HG02763 (cell line): ENCODE results near the gene PLCB3.

Experiments
- ATAC-seq: cut with Tn5 transposase; IDR thresholded peaks from one replicate; pipeline ENCODE4 v1.9.1; 2021; ENCODE audit warnings: mild to moderate bottlenecking, moderate library complexity; ENCODE audit not compliant: unreplicated experiment

PLCB3 gene

GRCh38 chr11:64285885-64286800 lies 34.8 kb downstream of the PLCB3 start:
- ATAC-seq, result no peak

- no peak for ATAC-seq
These were observed 35.5 kb downstream of the PLCB3 start for GRCh38 chr11:64286801-64287159.

GRCh38 chr11:64287676-64288352 lies 36.5 kb downstream of the PLCB3 start:
- ATAC-seq, result no peak

GRCh38 chr11:64288353-64288750 lies 37.0 kb downstream of the PLCB3 start:
- no peak for ATAC-seq

GRCh38 chr11:64289002-64289564 lies 37.8 kb downstream of the PLCB3 start:
- no peak for ATAC-seq

- no peak for ATAC-seq
These were observed 39.3 kb downstream of the PLCB3 start for GRCh38 chr11:64290352-64291261.

GRCh38 chr11:64291262-64291751 lies 40.0 kb downstream of the PLCB3 start, which contains the start of gene KCNK4:
TSS of gene KCNK4 (plus strand) at chr11:64291302. CDS start at chr11:64293019, 1,717 bp downstream.
- ATAC-seq, result no peak

- no peak for ATAC-seq
These were observed 40.6 kb downstream of the PLCB3 start for GRCh38 chr11:64291752-64292459.

- no peak for ATAC-seq
These were observed 41.3 kb downstream of the PLCB3 start for GRCh38 chr11:64292460-64293254.

- no peak for ATAC-seq
These were observed 43.4 kb downstream of the PLCB3 start for GRCh38 chr11:64294774-64295173.

GRCh38 chr11:64295760-64296159 lies 44.4 kb downstream of the PLCB3 start:
- ATAC-seq, result no peak

GRCh38 chr11:64296236-64296635 lies 44.9 kb downstream of the PLCB3 start:
- no peak for ATAC-seq

- ATAC-seq, result no peak
These were observed 45.7 kb downstream of the PLCB3 start for GRCh38 chr11:64296830-64297698.

GRCh38 chr11:64297699-64298358 lies 46.5 kb downstream of the PLCB3 start:
- ATAC-seq, result no peak

GRCh38 chr11:64298966-64299846 lies 47.9 kb downstream of the PLCB3 start:
- no peak for ATAC-seq

GRCh38 chr11:64299847-64300648 lies 48.7 kb downstream of the PLCB3 start, which contains the start of gene CATSPERZ:
TSS of gene CATSPERZ (plus strand) at chr11:64300358. CDS start at chr11:64300411, 53 bp downstream.
- ATAC-seq, result no peak
